NCI-H524 (cell line): ENCODE results near the gene RXYLT1.
"Not testable (repeated sequence)": the region's sequence is repeated elsewhere in the genome, so short reads cannot be mapped to it uniquely, and the experiment has no call there.

Source experiments
- DNase-seq, 2 experiments: peaks; one replicate each; lab custom pipeline; 2025; lab: John Stamatoyannopoulos, UW

Gene RXYLT1

DNA sequence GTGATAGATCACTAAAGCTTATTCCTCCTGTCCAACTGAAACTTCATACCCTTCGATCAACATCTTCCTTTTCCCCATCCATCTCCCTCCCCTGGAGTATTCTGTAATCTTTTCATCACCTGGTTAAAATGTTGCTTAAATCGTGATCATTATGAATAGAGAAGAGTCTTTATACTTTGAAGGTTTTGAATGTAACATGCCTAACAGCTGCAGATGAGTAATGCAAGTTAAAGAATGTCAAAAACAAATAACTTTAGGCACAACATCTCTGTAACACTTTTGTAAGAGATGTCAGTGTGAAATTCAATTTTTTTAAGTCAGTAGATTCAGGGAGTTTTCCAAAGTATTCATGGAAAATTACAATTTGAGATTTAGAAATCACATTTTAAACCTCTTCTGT is 25.0 kb downstream of the RXYLT1 start:
- DNase-seq = no peak

DNA sequence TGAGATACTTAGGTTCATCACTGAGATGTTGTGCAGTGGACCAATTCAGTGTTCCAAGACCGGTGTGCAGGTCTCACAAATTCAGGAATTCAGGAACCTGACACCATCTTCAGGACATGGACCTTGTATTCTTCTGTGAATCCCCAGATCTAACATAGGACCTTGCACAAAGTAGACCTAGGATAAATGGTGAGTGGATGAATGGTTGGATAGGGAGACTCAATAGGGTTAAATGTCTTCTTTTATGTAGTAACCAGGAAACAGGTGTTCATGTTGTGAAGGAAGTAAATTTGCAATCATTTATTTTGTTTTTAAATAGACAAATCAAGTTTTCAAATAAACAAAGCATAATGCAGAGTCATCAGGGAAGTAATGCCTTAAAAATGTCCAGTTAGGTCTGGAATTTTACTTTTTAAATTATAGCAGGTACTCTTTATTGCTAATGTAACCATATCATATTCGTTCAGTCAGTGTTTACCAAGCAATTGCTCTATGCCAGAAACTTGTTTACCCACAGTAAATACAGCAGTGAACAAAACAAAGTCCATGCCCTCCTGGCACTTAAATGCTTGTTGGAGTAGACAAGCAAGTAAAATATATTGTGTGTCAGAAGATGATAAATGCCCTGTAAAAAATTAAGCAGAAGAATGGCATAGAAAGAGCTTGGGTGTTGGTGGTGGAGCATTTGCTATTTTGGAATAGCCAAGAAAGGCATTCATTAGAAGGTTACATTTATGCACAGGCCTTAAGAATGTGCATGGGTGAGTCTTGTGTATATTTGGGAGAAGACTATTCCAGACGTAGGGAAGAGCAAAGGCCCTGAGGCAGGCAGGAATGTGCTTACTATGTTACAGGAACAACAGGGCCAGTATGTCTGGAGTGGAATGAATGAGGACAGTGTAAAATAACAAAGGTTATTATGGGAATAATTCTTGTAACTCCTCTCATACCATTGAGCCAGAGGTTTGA is 26.3 kb downstream of the RXYLT1 start:
- no peak for DNase-seq

DNA sequence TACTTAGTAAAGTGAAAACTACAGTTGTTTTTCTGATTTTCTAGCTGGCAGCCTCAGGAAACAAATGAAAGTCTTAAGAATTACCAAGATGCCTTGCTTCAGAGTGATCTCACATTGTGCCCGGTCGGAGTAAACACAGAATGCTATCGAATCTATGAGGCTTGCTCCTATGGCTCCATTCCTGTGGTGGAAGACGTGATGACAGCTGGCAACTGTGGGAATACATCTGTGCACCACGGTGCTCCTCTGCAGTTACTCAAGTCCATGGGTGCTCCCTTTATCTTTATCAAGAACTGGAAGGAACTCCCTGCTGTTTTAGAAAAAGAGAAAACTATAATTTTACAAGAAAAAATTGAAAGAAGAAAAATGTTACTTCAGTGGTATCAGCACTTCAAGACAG is 28.9 kb downstream of the RXYLT1 start:
- DNase-seq = no peak

DNA sequence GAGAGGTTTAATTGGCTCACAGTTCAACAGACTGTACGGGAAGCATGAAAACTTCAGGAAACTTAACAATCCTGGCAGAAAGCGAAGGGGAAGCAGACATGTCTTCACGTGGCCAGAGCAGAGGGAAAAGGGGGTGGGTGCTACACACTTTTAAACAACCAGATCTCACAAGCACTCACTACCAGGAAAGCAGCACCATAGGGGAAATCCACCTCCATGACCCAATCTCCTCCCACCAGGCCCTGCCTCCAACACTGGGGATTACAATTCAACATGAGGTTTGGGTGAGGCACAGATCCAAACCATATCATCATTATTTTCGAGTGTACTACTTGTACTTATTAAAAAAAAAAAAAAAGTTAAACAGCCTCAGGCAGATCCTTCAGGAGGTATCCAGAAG is 29.9 kb downstream of the RXYLT1 start:
- no peak for DNase-seq

DNA sequence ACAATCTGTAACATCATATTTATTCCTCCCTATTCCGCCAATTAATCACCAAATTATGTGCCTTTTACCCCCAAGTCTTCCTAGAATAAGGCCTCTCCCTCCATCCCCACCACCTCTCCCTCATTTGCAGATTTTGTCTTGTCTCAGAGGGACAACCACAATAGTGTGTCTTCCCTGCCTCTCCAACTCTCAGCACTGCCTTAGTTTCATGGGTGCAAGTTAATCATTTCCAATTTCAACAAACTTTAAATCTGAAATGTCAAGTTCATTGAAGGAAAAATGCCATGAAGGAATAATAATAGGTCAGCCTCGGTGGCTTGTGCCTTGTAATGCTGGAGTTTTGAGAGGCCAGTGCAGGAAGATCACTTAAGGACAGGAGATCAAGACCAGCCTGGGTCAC is 31.6 kb downstream of the RXYLT1 start:
- no peak for DNase-seq

DNA sequence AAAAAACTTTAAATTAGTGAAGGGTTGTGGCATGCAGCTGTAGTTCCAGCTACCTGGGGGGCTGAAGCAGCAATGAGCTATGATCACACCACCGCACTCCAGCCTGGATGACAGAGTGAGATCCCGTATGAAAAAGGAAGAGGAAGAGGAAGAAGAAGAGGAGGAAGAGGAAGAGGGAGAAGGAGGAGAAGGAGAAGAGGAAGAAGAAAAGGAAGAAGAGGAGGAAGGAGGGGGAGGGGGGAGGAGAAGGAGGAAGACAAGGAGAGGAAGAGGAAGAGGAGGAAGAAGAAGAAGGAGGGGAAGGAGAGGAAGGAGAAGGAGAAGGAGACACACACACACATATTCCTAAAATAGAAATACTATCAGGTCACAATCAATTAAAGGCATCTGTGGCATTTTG is 32.0 kb downstream of the RXYLT1 start:
- DNase-seq = no peak

DNA sequence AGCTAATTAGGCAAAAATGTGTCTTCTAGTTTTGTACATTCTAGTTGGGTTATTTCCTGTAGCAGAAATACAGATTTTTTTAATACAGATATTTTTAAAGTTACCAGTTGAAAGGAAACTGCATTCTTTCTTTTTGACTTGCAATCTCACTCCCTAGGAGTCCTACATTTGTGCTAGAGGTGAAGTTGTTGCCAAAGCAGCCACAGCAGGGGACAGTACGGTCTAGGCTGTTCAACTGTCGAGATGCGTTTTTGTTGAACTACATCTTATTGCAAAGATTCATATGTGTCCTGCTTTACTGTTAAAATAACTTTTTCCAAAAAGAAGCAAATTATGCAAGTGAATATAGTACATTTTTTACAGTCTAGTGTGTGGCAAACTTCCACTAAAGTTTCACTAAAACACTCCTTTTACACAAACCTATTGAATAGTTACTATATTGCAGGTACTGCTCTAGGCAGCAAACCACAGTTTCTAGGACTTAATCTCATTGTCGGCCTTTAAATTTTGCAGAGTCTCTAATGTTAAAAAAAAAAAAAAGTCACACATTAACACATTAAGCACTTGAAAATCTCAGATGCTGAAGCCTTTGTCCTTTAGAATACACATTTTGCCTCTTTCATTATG is 34.5 kb downstream of the RXYLT1 start:
- DNase-seq = no peak

DNA sequence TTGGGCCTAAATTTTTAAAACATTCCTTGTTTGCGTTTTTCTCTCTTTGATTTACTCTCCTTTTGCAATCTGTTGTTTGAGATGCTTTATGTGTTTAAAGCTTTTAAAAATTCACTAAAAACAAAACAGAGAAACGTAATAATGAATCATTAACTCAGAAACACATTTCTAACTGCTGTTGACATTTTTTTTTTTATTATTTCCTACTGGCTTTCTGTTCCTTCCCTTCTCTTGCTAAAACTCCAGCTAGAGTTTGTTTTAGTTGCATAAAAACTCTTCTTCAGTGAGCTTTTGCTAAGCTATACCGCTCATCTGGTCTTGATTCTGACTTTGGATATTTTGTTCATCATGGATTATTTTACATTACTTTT is 35.8 kb downstream of the RXYLT1 start:
- no peak for DNase-seq

DNA sequence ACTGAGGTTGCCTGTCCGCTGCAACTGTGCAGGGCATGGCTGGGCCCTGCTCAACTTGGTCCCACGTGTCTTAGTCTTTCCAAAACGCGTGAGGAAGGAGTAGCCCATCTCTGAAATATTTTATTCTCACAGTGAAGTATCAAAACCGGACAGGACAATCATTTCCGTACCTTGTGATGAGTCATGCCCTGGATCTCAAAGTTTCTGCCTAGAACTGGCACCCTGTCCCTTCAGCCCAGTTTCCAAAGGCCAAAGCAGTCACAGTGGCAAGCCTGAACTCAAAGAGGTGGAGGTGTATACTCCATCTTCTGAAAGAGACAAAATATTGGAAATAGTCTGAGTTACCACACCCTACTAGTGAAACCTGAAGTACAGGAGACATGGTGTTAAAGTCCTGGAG is 36.3 kb downstream of the RXYLT1 start:
- no peak for DNase-seq

DNA sequence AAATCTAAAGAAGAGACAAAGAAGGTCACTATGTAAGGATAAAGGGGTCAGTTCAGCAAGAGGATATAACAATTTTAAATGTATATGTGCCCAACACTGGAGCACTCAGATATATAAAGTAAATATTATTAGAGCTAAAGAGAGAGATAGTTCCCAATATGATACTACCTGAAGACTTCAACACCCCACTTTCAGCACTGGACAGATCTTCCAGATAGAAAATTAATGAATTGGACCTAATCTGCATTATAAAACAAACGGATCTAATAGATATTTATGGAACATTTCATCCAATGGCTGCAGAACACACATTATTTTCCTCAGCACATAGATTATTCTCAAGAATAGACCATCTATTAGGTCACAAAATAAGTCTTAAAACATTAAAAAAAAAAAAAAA is 40.7 kb downstream of the RXYLT1 start:
- DNase-seq = no peak

DNA sequence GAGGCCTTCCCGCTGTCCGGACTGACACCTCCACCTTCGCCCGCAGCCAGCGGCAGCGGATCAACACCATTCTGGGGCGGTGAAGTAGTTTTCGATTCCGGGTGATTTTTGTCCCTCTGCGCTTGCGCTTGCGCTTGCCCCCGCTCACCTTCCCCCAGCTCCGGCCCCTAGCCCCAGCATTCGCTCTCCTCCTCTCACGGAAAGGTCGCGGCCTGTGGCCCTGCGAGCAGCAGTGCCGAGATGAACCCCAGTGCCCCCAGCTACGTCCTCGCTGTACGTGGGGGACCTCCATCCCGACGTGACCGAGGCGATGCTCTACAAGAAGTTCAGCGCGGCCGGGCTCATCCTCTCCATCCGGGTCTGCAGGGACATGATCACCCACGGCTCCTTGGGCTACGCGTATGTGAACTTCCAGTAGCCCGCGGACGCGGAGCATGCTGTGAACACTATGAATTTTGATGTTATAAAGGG is 42.1 kb downstream of the RXYLT1 start:
- no peak for DNase-seq

DNA sequence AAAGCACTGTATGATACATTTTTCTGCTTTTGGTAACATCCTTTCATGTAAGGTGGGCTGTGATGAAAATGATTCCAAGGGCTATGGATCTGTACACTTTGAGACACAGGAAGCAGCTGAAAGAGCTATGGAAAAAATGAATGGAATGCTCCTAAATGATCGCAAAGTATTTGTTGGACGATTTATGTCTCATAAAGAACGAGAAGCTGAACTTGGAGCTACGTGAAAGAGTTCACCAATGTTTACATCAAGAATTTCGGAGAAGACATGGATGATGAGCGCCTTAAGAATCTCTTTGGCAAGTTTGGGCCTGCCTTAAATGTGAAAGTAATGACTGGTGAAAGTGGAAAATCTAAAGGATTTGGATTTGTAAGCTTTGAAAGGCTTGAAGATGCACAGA is 42.6 kb downstream of the RXYLT1 start:
- DNase-seq = no peak

DNA sequence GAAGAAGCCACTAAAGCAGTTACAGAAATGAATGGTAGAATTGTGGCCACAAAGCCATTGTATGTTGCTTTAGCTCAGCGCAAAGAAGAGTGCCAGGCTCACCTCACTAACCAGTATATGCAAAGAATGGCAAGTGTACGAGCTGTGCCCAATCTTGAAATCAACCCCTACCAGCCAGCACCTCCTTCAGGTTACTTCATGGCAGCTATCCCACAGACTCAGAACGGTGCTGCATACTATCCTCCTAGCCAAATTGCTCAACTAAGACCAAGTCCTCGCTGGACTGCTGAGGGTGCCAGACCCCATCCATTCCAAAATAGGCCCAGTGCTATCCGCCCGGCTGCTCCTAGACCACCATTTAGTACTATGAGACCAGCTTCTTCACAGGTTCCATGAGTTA is 43.3 kb downstream of the RXYLT1 start:
- DNase-seq = no peak

DNA sequence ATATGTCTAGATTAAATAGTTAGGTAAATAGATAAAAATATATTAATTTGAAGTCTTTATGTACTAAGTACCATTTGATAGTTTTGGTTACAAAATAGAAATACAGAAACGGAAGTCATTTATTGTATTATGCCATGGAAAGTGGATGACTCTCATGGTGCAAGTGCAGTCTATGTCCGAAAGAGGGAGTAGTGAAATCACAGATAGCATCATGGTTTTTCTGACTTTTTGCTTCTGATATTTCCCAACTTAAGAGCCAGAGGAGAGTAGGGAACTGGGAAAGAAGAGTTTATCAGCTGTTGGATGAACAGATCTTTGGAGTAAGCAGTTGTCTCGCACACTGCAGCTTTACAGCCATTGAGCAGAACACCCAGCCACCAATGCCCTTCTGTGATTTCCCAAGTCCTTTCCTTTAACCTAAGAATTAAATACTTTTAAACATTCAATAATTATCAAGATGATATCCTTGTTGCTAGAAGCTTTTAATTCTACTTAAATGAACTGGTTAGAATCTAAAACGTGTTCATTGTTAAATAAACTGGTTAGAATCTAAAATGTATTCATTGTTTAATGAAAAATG is 46.4 kb downstream of the RXYLT1 start:
- peak in 1 of 2 experiments; percentile 54 for DNase-seq

DNA sequence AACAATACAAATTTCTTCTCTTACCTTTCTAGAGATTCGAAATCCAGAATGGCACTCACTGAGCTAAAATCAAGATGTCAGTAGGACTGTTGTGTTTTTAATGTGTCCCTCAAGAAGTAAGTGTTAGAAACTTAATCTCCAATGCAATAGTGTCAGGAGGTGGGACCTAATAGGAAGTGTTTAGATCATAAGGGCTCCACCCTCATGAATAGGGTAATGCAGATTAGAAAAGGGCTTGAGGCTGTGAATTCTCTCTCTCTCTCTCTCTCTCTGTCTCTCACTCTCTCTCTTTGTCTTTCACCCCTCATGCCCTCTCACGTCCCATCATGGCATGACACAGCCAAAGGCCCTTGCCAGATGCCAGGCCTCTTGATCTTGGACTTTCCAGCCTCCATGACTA is 49.2 kb downstream of the RXYLT1 start:
- no peak for DNase-seq

DNA sequence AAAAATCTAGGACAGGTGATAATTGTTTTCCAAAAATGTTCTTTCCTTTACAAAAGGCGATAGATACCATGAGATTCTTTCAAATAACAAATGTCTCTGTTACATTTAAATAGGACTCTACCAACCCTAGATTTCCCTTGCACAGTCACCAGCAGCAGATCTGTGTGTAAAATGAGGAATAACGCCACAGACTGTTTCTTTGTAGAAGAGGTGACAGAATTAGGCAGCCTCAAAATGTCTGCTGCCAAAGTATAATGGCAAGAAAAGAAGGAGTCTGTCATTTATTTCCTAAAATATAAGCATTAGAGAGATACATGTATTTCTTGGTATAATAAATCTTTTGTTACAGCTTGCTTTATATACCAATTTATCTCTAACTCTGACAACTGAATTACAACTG is 56.3 kb downstream of the RXYLT1 start:
- no peak for DNase-seq

DNA sequence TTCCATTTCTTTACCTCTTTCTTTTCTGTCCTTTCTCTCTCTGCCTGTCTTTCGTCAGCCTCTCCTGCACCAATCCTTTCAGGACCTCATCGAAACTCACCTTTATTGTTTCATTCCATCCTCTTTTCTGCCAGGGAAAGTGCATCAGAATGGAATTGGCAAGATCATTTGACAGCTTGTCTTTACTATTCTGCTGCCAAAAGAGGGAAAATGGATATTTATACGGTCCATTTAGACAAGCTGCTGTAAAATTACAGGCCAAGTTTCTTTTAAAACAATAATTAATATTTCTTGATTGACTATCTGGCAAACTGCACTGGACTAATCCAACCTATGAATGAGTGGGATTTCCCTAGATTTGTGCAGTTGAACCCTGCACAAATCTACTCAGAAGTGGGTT is 57.2 kb downstream of the RXYLT1 start:
- DNase-seq = no peak

DNA sequence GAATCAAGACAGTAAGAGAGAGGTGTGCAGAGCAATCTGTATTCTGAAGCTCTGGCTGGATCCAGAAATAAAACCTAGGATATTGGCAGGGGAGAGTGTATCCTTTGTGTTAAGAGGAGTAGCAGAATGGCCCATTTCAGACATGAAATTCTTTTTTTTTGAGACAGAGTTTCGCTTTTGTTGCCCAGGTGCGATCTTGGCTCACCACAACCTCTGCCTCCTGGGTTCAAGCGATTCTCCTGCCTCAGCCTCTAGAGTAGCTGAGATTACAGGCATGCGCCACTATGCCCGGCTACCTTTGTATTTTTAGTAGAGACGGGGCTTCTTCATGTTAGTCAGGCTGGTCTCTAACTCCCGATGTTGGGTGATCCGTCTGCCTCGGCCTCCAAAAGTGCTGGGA is 58.7 kb downstream of the RXYLT1 start:
- DNase-seq = no peak

DNA sequence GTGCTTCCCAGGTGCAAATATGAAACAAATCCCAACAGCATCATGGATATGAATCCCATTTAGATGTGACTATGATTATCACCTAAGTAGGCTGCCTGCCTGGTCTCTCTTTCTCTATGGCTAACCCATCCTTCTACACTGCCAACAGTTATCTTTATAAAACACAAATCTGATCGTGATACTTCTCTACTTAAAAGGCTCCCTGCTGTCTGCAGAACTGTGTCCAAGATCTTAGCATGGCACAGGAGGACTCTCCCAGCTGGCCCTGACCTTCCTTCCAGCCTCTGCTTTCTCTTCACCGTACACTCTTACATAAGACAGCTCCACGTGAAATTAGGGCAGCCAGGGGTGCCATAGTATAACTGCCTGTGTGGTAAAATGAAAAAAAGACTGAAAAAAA is 61.3 kb downstream of the RXYLT1 start:
- no peak for DNase-seq

DNA sequence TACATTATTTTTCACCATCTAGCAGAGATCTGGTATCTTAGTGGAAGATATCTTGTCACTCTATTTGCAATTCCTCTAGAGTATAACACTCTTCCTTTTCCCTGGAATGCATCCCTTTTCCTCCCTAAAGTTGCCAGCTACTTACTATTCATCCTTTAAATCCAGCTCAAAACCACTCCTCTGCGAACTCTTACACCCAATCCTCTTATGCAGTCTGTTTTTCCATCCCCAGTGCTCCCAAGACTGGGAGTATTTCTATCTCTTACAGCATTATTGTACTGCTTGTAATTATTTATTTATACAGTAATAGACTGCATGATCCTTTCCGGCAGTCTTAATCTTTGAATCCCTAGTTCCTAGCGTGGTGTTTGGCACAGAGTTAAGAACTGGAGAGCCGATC is 61.9 kb downstream of the RXYLT1 start:
- DNase-seq = no peak

DNA sequence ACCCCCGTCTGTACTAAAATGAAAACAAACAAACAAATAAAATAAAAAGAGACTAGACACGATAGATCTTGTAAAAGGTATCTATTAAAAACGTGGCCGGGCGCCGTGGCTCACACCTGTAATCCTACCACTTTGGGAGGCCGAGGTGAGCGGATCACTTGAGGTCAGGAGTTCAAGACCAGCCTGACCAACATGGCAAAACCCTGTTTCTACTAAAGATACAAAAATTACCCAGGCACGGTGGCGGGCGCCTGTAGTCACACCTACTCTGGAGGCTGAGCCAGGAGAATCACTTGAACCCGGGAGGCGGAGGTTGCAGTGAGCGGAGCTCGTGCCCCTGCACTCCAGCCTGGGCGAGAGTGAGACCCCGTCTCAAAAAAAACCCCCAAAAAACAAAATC is 63.0 kb downstream of the RXYLT1 start:
- DNase-seq = not testable (repeated sequence)

DNA sequence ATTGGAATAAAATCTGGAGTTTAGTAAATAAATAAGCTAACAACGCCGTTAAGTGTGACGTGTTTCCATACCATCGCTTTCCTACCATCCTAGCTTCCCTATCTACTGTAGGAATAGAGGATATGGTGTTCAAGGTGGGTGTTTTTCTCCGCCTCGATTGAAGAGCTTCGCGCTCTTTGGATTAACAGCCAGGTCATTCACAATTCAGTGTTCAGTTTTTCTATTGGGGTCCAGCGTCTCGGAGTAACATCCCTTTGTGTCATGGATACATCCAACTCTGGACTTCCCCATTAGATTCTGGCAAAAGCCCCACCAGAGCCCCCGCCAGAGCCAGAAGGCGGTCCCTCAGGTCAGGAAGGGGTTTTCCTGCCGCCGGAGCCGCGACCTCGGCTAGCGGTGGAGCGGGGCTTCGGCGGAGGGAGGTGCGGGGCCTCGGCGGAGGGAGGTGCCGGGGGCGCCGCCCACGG is 63.6 kb downstream of the RXYLT1 start:
- no peak for DNase-seq
